ENCODE results near the gene RMI2.

The RMI2 gene

DNA sequence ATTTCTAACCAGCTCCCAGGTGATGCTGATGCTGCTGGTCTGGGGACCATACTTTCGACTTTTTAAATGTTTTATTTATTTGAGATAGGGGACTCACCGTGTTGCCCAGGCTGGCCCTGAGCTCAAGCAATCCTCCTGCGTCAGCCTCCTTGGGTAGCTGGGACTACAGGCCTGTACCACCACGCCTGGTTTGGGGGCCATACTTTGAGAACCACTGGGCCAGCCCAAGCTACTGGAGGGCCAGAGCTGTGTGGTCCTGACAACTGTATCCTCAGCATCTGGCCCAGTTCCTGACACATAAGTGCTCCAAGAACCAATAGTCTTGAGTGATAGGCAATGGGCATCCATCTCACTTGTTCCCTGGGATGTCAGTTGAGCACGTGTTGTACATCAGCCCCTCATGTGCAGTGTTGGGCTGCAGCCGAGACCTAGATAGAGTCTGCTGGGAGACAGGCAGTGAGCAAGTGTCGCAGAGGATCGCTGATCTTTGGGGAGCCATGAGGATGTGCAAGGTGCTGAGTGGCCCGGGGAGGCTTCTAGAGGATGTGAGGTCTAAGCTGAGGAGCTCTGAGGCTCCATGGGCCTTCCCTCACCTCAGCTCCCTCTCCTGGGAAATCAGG, 1.6 kb downstream of the RMI2 start:
- no peak overlapping the region for H3K9ac ChIP-seq (ENCODE audit: low read length)
- no peaks in the 10 kb centered on the region for H3K9me3 ChIP-seq (ENCODE audit: insufficient read depth, low read length)
- 0 out of 2 replicates have a peak, but pooled peaks cover 6% of the 10 kb centered on the region for H3F3A ChIP-seq (ENCODE audit: insufficient read depth)
- H3K4me2 ChIP-seq (ENCODE audit: low read depth, low read length, poor library complexity, severe bottlenecking), result peak overlapping the region; percentile 88
- TF ChIP-seq, protein P1, sequence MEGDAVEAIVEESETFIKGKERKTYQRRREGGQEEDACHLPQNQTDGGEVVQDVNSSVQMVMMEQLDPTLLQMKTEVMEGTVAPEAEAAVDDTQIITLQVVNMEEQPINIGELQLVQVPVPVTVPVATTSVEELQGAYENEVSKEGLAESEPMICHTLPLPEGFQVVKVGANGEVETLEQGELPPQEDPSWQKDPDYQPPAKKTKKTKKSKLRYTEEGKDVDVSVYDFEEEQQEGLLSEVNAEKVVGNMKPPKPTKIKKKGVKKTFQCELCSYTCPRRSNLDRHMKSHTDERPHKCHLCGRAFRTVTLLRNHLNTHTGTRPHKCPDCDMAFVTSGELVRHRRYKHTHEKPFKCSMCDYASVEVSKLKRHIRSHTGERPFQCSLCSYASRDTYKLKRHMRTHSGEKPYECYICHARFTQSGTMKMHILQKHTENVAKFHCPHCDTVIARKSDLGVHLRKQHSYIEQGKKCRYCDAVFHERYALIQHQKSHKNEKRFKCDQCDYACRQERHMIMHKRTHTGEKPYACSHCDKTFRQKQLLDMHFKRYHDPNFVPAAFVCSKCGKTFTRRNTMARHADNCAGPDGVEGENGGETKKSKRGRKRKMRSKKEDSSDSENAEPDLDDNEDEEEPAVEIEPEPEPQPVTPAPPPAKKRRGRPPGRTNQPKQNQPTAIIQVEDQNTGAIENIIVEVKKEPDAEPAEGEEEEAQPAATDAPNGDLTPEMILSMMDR (IDR thresholded peaks at IDR 0.05; ENCODE audit: insufficient read depth, low read length, poor library complexity, severe bottlenecking), result no peak
- TF ChIP-seq EZH2phosphoT487 (conservative IDR thresholded peaks at IDR 0.05; ENCODE audit: low read length), result no peak
- H3K27ac ChIP-seq (ENCODE audit: low read depth, low read length), result no peak overlapping the region
- H3K4me3 ChIP-seq (ENCODE audit: insufficient read depth, low read length, poor library complexity, severe bottlenecking), result no peak overlapping the region
- H3K27me3 ChIP-seq (ENCODE audit: low read length), result no peaks in the 10 kb centered on the region
- no peak overlapping the region for H2AFZ ChIP-seq (ENCODE audit: low read depth, low read length, severe bottlenecking)
- no peaks in the 10 kb centered on the region for H4K20me1 ChIP-seq (ENCODE audit: low read depth, low read length)
- H3K9me2 ChIP-seq (replicated peaks; ENCODE audit: insufficient read depth, low read length), result no peaks in the 10 kb centered on the region
- H3K79me2 ChIP-seq (ENCODE audit: insufficient read depth, low read length), result no peaks in the 10 kb centered on the region
- peaks cover under 1% of the 10 kb centered on the region; the same call in 1 of the 2 replicates for H3K36me3 ChIP-seq (ENCODE audit: low read length)

- Histone ChIP-seq H3K9me3 (ENCODE audit: insufficient read depth, low read length) (no peaks in the 10 kb centered on the region), H3K27ac (ENCODE audit: low read depth, low read length) (no peak overlapping the region), H3K4me3 (ENCODE audit: insufficient read depth, low read length, poor library complexity, severe bottlenecking) (no peak overlapping the region), H2AFZ (ENCODE audit: low read depth, low read length, severe bottlenecking) (no peak overlapping the region), H4K20me1 (ENCODE audit: low read depth, low read length) (no peaks in the 10 kb centered on the region), H3K9ac (ENCODE audit: low read length) (no peak overlapping the region), H3K4me2 (ENCODE audit: low read depth, low read length, poor library complexity, severe bottlenecking) (no peak overlapping the region), H3K9me2 (replicated peaks; ENCODE audit: insufficient read depth, low read length) (no peaks in the 10 kb centered on the region), H3F3A (ENCODE audit: insufficient read depth) (0 out of 2 replicates have a peak, but pooled peaks cover 7% of the 10 kb centered on the region), H3K27me3 (ENCODE audit: low read length) (no peaks in the 10 kb centered on the region), H3K36me3 (ENCODE audit: low read length) (peaks cover 3% of the 10 kb centered on the region), H3K79me2 (ENCODE audit: insufficient read depth, low read length) (no peaks in the 10 kb centered on the region)
- TF ChIP-seq, protein P1 (IDR thresholded peaks at IDR 0.05; ENCODE audit: insufficient read depth, low read length, poor library complexity, severe bottlenecking), result no peak
- TF ChIP-seq EZH2phosphoT487 (conservative IDR thresholded peaks at IDR 0.05; ENCODE audit: low read length), result no peak
Observed at GRCh38 chr16:11347831-11348230, 2.6 kb downstream of the RMI2 start.

- no peak overlapping the region for H3K9ac ChIP-seq (ENCODE audit: low read length)
- no peak overlapping the region for H3K4me2 ChIP-seq (ENCODE audit: low read depth, low read length, poor library complexity, severe bottlenecking)
- no peak overlapping the region for H3K27ac ChIP-seq (ENCODE audit: low read depth, low read length)
- H3K27me3 ChIP-seq (ENCODE audit: low read length), result no peaks in the 10 kb centered on the region
- peaks cover 7% of the 10 kb centered on the region for H3K36me3 ChIP-seq (ENCODE audit: low read length)
- no peak overlapping the region for H3K4me3 ChIP-seq (ENCODE audit: insufficient read depth, low read length, poor library complexity, severe bottlenecking)
- H3F3A ChIP-seq (ENCODE audit: insufficient read depth), result 0 out of 2 replicates have a peak, but pooled peaks cover 7% of the 10 kb centered on the region
- H3K9me2 ChIP-seq (replicated peaks; ENCODE audit: insufficient read depth, low read length), result no peaks in the 10 kb centered on the region
- no peaks in the 10 kb centered on the region for H4K20me1 ChIP-seq (ENCODE audit: low read depth, low read length)
- H3K9me3 ChIP-seq (ENCODE audit: insufficient read depth, low read length), result no peaks in the 10 kb centered on the region
- no peaks in the 10 kb centered on the region for H3K79me2 ChIP-seq (ENCODE audit: insufficient read depth, low read length)
- TF ChIP-seq, protein P1 (IDR thresholded peaks at IDR 0.05; ENCODE audit: insufficient read depth, low read length, poor library complexity, severe bottlenecking), result no peak
- no peak for TF ChIP-seq EZH2phosphoT487 (conservative IDR thresholded peaks at IDR 0.05; ENCODE audit: low read length)
- no peak overlapping the region for H2AFZ ChIP-seq (ENCODE audit: low read depth, low read length, severe bottlenecking)
Observed at GRCh38 chr16:11348737-11349598, 3.7 kb downstream of the RMI2 start.

All from SU-DHL-6 (cell line).